ENCODE measurements around the gene PCDH10. TPM values are rescaled to one million over a fixed set of nuclear protein-coding genes. Genes with fewer than 3 reads are reported as not detected.

The PCDH10 gene
- total and polyA plus RNA-seq, 2 donors from 2014 or later, result 0.69 to 5.5 TPM

GRCh38 chr4:133145758-133146573 lies 3.1 kb upstream of the PCDH10 start:
- TF ChIP-seq, protein P1, sequence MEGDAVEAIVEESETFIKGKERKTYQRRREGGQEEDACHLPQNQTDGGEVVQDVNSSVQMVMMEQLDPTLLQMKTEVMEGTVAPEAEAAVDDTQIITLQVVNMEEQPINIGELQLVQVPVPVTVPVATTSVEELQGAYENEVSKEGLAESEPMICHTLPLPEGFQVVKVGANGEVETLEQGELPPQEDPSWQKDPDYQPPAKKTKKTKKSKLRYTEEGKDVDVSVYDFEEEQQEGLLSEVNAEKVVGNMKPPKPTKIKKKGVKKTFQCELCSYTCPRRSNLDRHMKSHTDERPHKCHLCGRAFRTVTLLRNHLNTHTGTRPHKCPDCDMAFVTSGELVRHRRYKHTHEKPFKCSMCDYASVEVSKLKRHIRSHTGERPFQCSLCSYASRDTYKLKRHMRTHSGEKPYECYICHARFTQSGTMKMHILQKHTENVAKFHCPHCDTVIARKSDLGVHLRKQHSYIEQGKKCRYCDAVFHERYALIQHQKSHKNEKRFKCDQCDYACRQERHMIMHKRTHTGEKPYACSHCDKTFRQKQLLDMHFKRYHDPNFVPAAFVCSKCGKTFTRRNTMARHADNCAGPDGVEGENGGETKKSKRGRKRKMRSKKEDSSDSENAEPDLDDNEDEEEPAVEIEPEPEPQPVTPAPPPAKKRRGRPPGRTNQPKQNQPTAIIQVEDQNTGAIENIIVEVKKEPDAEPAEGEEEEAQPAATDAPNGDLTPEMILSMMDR (IDR thresholded peaks at IDR 0.05; ENCODE audit: borderline replicate concordance, extremely low read depth, insufficient read depth), result no peak
- peak in 2 of 5 donors; percentile 18 to 19 for DNase-seq
- intact Hi-C loops (cut with DNase I), result no loop called here
- H3K4me3 ChIP-seq (ENCODE audit: low read length in 3 of 3), result peak overlapping the region in 2 of 3 donors; percentile 36 to 50
- FAIRE-seq, result no peak
- peaks cover 3 to 12% (median 4%) of the 10 kb centered on the region in 3 donors for H3K4me1 ChIP-seq (ENCODE audit: control insufficient read depth in 2 of 3, insufficient read depth in 2 of 3, low read depth in 1 of 3, low read length in 3 of 3)
- H3K36me3 ChIP-seq (ENCODE audit: control insufficient read depth in 2 of 3, insufficient read depth in 3 of 3, low read length in 3 of 3), result no peaks in the 10 kb centered on the region
- peak overlapping the region in 1 of 3 donors; percentile 0 for H3K9ac ChIP-seq (ENCODE audit: low read length in 3 of 3)
- peaks cover 13% of the 10 kb centered on the region for H3K27me3 ChIP-seq (ENCODE audit: control insufficient read depth, insufficient read depth, low read length)
- no peak overlapping the region for H3K27ac ChIP-seq (ENCODE audit: low read depth in 2 of 2, low read length in 2 of 2)
- H3K9me3 ChIP-seq (ENCODE audit: control insufficient read depth in 2 of 3, insufficient read depth in 1 of 3, low read length in 3 of 3), result no peaks in the 10 kb centered on the region

- Histone ChIP-seq H3K27ac (ENCODE audit: low read depth in 2 of 2, low read length in 2 of 2) (no peak overlapping the region), H3K9me3 (ENCODE audit: control insufficient read depth in 2 of 3, insufficient read depth in 1 of 3, low read length in 3 of 3) (no peaks in the 10 kb centered on the region), H3K36me3 (ENCODE audit: control insufficient read depth in 2 of 3, insufficient read depth in 3 of 3, low read length in 3 of 3) (no peaks in the 10 kb centered on the region), H3K4me1 (ENCODE audit: control insufficient read depth in 2 of 3, insufficient read depth in 2 of 3, low read depth in 1 of 3, low read length in 3 of 3) (peaks cover 3 to 19% (median 8%) of the 10 kb centered on the region in 3 donors), H3K9ac (ENCODE audit: low read length in 3 of 3) (peak overlapping the region in 1 of 3 donors; percentile 13), H3K27me3 (ENCODE audit: control insufficient read depth, insufficient read depth, low read length) (peaks cover 13% of the 10 kb centered on the region), H3K4me3 (ENCODE audit: low read length in 3 of 3) (peak overlapping the region in 2 of 3 donors; percentile 36 to 50)
- intact Hi-C loops (cut with DNase I), result no loop called here
- TF ChIP-seq, protein P1 (IDR thresholded peaks at IDR 0.05; ENCODE audit: borderline replicate concordance, extremely low read depth, insufficient read depth), result peak; percentile 80
- no peak for FAIRE-seq
- DNase-seq, result peak; percentile 61 to 86 (median 77)
Observed at GRCh38 chr4:133146574-133147241, 2.4 kb upstream of the PCDH10 start.

GRCh38 chr4:133147286-133147821 lies 1.7 kb upstream of the PCDH10 start:
- Histone ChIP-seq H3K9me3 (ENCODE audit: control insufficient read depth in 2 of 3, insufficient read depth in 1 of 3, low read length in 3 of 3) (no peaks in the 10 kb centered on the region), H3K4me3 (ENCODE audit: low read length in 3 of 3) (peak overlapping the region; percentile 36 to 50 (median 46)), H3K27me3 (ENCODE audit: control insufficient read depth, insufficient read depth, low read length) (peaks cover 13% of the 10 kb centered on the region), H3K36me3 (ENCODE audit: control insufficient read depth in 2 of 3, insufficient read depth in 3 of 3, low read length in 3 of 3) (no peaks in the 10 kb centered on the region), H3K4me1 (ENCODE audit: control insufficient read depth in 2 of 3, insufficient read depth in 2 of 3, low read depth in 1 of 3, low read length in 3 of 3) (peaks cover 3 to 21% (median 8%) of the 10 kb centered on the region in 3 donors), H3K9ac (ENCODE audit: low read length in 3 of 3) (no peak overlapping the region), H3K27ac (ENCODE audit: low read depth in 2 of 2, low read length in 2 of 2) (no peak overlapping the region)
- FAIRE-seq, result no peak
- intact Hi-C loops (cut with DNase I), result no loop called here
- TF ChIP-seq, protein P1 (IDR thresholded peaks at IDR 0.05; ENCODE audit: borderline replicate concordance, extremely low read depth, insufficient read depth), result no peak
- peak in 4 of 5 donors; percentile 15 to 42 (median 28) for DNase-seq

Data from kidney (tissue), 14 donors.